ENCODE results near the gene SPRED2.

DNA sequence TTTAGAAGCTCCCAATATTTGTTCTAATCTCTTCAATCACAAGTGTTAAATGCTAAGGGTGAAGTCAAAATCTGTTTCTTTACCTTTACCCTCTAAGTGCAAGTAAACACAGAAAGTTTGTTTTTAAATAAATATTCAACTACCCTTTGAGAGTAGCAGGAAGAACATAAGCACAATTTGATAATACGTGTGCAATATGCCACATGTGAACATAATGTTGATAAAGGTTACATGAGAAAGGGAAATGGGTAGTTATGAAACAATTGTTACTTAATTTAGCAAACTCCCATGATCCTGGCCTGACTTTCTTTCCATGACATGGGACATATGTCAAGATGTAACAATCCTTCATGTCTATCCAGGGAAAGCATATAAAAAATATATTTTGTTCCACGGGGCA lies 7.1 kb downstream of the SPRED2 start:
- TF ChIP-seq POLR2A (IDR thresholded peaks at IDR 0.05; ENCODE audit: low read depth, low read length) = no peak
- TF ChIP-seq TAF1 (IDR thresholded peaks at IDR 0.05; ENCODE audit: borderline replicate concordance, low read depth, low read length) = no peak
- no peak for TF ChIP-seq POLR2AphosphoS5 (IDR thresholded peaks at IDR 0.05; ENCODE audit: low read depth, low read length)
